Nephron progenitor cell (in vitro differentiated cells): ENCODE results near the gene SRP9.
"Not testable (repeated sequence)": the region's sequence is repeated elsewhere in the genome, so short reads cannot be mapped to it uniquely, and the experiment has no call there.

Experiments used
- DNase-seq: peaks from one replicate; pipeline ENCODE4 v3.0.0; 2021
- H3K27ac Mint-ChIP-seq: 2 replicates; pipeline ENCODE4 v1.8.0; 2021; ENCODE audit warnings: mild to moderate bottlenecking, moderate library complexity, mixed read lengths
- H3K27me3 Mint-ChIP-seq: 2 replicates; pipeline ENCODE4 v1.8.0; 2021; ENCODE audit warnings: mild to moderate bottlenecking, low read depth, mixed read lengths; ENCODE audit not compliant: poor library complexity
- H3K36me3 Mint-ChIP-seq: 2 replicates; pipeline ENCODE4 v1.8.0; 2021; ENCODE audit warnings: low read depth, mixed read lengths
- H3K4me1 Mint-ChIP-seq: 2 replicates; pipeline ENCODE4 v1.8.0; 2021; ENCODE audit warnings: mixed read lengths
- H3K4me3 Mint-ChIP-seq: 2 replicates; pipeline ENCODE4 v1.8.0; 2021; ENCODE audit warnings: mild to moderate bottlenecking, moderate library complexity, mixed read lengths
- H3K9me3 Mint-ChIP-seq: 2 replicates; pipeline ENCODE4 v1.8.0; 2021; ENCODE audit warnings: mild to moderate bottlenecking, moderate library complexity, mixed read lengths
- TF ChIP-seq, protein P1 (sequence below): fragments of 200-600 bp; sonication (generic); IDR thresholded peaks from 2 replicates; pipeline ENCODE4 v1.5.0; 2021; ENCODE audit warnings: antibody characterized with exemption

The SRP9 gene

DNA sequence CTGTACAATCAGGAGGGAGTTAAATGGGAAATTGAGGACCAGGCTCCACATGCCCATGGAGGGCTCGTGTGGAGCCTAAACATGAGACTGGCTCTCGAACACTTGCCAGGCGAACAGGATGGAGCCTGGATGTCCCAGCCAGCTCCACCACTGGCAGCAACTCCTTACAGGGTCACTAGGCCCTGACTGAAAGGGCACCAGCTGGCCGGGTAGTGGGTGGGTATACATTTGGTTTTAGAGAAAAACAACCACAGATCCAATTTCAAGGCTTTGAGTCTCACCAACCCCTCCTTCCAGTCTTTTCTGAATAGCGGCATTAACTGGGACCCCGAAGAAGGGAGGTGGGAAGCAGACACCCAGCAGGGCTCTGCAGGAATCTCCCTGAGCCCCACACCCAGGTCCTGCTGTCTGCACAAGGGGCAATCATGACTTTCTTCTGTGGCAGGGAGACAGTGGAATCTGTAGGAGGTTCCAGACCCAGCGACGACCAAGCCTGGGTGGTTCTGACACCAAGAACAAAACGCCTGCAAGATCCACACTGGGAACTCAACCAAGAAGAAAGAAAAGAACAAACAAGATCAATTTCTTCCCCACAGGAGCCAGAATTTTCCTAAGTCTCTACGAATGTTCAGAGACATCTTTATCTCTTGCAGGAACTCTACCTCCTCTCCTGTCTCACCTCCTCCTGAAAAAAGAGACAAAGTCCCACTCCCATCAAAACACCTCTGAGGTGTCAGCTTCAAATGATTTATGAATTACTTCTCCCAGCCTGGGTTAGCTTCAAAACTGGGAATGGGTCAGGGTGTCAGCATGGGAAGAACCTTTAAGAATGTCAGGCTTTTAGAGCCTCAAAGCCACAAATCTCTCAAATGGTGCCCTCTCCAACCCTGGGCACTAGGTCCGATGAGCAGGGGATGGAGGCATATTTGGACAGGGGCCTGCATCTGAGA, 26.5 kb upstream of the SRP9 start:
- DNase-seq = no peak
- H3K4me3 Mint-ChIP-seq = peak overlapping the region; percentile 5
- peaks cover 70% of the 10 kb centered on the region for H3K4me1 Mint-ChIP-seq
- no peaks in the 10 kb centered on the region for H3K9me3 Mint-ChIP-seq
- H3K27ac Mint-ChIP-seq = peak overlapping the region; percentile 73
- peaks cover 10% of the 10 kb centered on the region for H3K27me3 Mint-ChIP-seq
- H3K36me3 Mint-ChIP-seq = no peaks in the 10 kb centered on the region
- TF ChIP-seq, protein P1, sequence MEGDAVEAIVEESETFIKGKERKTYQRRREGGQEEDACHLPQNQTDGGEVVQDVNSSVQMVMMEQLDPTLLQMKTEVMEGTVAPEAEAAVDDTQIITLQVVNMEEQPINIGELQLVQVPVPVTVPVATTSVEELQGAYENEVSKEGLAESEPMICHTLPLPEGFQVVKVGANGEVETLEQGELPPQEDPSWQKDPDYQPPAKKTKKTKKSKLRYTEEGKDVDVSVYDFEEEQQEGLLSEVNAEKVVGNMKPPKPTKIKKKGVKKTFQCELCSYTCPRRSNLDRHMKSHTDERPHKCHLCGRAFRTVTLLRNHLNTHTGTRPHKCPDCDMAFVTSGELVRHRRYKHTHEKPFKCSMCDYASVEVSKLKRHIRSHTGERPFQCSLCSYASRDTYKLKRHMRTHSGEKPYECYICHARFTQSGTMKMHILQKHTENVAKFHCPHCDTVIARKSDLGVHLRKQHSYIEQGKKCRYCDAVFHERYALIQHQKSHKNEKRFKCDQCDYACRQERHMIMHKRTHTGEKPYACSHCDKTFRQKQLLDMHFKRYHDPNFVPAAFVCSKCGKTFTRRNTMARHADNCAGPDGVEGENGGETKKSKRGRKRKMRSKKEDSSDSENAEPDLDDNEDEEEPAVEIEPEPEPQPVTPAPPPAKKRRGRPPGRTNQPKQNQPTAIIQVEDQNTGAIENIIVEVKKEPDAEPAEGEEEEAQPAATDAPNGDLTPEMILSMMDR = no peak

DNA sequence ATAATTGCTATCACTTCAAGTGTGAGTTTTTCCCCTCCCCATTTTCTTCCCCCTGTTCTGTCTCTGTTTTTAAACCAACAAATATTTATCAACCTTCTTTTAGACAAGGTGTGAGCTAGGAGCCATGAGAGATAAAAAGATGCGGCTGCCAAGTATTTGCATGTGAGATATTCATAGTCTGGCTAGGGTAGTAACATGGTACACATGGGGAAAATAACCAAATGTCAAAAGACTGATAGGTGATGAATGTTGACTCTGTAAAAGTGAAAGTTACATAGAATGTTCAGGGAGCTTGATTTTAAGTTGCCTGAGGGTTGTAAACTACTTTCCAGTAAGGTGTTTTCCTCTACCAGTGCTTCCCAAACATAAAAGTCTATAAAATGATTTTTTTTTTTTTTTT, 25.4 kb upstream of the SRP9 start:
- no peaks in the 10 kb centered on the region for H3K9me3 Mint-ChIP-seq
- TF ChIP-seq, protein P1 = no peak
- no peak overlapping the region for H3K4me3 Mint-ChIP-seq
- peak overlapping the region; percentile 14 for H3K27ac Mint-ChIP-seq
- H3K4me1 Mint-ChIP-seq = peaks cover 70% of the 10 kb centered on the region
- H3K36me3 Mint-ChIP-seq = no peaks in the 10 kb centered on the region
- no peak for DNase-seq
- H3K27me3 Mint-ChIP-seq = peaks cover 10% of the 10 kb centered on the region

DNA sequence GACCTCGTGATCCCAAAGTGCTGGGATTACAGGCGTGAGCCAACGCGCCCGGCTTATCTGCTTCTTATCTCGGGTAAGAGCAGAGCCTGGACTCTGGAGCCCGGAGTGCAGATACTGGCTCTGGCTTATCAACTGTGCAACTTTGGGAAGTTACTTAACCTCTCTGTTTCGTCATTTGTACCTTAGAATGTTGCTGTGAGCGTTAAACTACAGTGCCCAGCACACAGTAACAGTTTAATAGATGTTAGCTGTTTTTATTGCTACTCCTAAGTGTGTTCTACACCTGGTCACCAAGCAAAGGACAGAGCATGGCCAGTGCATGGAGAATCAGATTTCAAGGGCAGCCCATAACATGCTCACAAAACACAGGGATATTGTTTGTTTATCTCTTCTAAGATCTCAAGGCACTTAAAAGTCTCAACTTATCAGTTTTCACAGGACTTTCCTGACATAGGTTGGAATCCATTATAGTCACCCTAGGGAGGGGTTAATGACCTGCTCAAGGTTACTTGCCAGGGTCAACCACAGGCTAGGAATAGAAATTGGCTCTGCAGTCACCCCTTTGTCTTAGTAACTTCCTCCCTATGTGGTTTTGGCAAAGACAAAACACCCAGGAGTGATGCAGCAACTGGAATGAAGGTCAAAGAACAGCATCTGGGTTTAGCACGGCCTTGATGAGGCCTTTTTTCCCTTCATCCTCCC, 22.5 kb upstream of the SRP9 start:
- no peak overlapping the region for H3K4me3 Mint-ChIP-seq
- peaks cover 3% of the 10 kb centered on the region for H3K27me3 Mint-ChIP-seq
- no peak for DNase-seq
- H3K4me1 Mint-ChIP-seq = peaks cover 56% of the 10 kb centered on the region
- H3K9me3 Mint-ChIP-seq = no peaks in the 10 kb centered on the region
- TF ChIP-seq, protein P1 = no peak
- peak overlapping the region; percentile 88 for H3K27ac Mint-ChIP-seq
- H3K36me3 Mint-ChIP-seq = peaks cover 5% of the 10 kb centered on the region

GRCh38 chr1:225755671-225756319, 21.8 kb upstream of the SRP9 start:
- TF ChIP-seq, protein P1 = no peak
- peak overlapping the region; percentile 88 for H3K27ac Mint-ChIP-seq

DNA sequence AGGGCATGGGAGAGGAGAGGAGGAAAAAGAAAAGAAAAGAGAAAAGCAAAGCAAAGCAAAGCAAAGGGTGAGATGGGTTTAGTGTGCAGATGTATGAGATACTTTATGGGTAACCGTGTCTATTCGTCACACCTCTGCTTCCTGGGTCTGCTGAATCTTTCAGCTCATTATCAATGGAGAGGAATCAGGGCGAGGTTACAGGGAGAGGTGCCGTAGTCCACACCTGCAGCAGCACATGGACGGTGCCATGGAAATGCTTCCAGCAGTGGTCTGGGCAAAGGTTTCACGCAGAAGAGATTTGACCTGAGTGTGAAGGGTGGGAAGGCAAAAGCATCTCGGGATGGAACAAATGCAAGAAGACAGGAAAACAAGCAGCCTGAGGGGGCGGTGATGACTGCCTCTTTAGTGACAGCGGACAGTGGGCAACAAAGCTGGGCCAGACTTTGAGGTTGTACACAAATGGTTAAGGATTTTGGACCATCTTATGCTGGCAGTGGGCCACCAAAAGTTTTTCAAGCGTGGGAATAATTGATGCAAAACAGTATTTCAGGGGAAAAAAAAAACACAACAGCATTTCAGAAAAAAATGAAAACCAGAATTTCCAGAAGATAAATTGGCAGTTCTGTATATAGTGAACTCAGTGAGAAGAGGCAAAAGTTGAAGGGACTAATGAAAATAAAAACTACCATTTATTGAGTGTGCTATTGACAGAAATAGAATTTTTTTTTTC, 19.5 kb upstream of the SRP9 start:
- H3K9me3 Mint-ChIP-seq = no peaks in the 10 kb centered on the region
- DNase-seq = no peak
- H3K4me1 Mint-ChIP-seq = peaks cover 48% of the 10 kb centered on the region
- peaks cover 5% of the 10 kb centered on the region for H3K36me3 Mint-ChIP-seq
- TF ChIP-seq, protein P1 = no peak
- H3K27ac Mint-ChIP-seq = no peak overlapping the region
- no peaks in the 10 kb centered on the region for H3K27me3 Mint-ChIP-seq
- H3K4me3 Mint-ChIP-seq = no peak overlapping the region

More at GRCh38 chr1:225755671-225756319, 21.8 kb upstream of the SRP9 start:
- H3K36me3 Mint-ChIP-seq = peaks cover 5% of the 10 kb centered on the region
- peaks cover 49% of the 10 kb centered on the region for H3K4me1 Mint-ChIP-seq
- H3K4me3 Mint-ChIP-seq = no peak overlapping the region
- no peaks in the 10 kb centered on the region for H3K9me3 Mint-ChIP-seq
- DNase-seq = no peak
- no peaks in the 10 kb centered on the region for H3K27me3 Mint-ChIP-seq

DNA sequence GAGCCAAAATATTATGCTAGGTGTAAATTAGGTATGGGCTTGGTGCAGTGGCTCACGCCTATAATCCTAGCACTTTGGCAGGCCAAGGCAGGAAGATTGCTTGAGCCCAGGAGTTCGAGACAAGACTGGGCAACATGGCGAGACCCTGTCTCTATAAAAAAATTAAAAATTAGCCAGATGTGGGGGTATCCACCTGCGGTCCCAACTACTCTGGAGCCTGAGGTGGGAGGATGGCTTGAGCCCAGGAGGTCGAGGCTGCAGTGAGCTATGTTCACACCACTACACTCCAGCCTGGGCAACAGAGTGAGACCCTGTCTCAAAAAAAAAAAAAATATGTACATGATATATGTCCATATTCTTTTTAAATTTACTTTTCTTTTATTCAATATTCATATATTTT, 17.7 kb upstream of the SRP9 start:
- not testable (repeated sequence) for H3K27ac Mint-ChIP-seq, H3K9me3 Mint-ChIP-seq, H3K4me3 Mint-ChIP-seq, DNase-seq, H3K36me3 Mint-ChIP-seq, H3K27me3 Mint-ChIP-seq
- peaks cover 53% of the 10 kb centered on the region for H3K4me1 Mint-ChIP-seq
